Ramos (cell line): ENCODE measurements around the gene IGSF21.

Experiments used
- in situ Hi-C: fragments of 300-500 bp; cut with MboI; formaldehyde crosslinking; loops from one replicate; pipeline ENCODE4 v1.14.3; 2022; ENCODE audit warnings: low sequenced_read_pairs; ENCODE audit not compliant: unreplicated experiment

Gene IGSF21

GRCh38 chr1:18093646-18094045, 14.0 kb upstream of the IGSF21 start:
- in situ Hi-C loops, result no loop called here

- in situ Hi-C loops, result no loop called here
Measured at GRCh38 chr1:18094096-18094495, 13.5 kb upstream of the IGSF21 start.

GRCh38 chr1:18097206-18097605, 10.4 kb upstream of the IGSF21 start:
- in situ Hi-C loops, result loop anchor here (5.0 kb wide), 1 partner anchor 110 kb away; no protein-coding TSS in a partner anchor

- in situ Hi-C loops, result loop anchor here (5.0 kb wide), 1 partner anchor 112 kb away; no protein-coding TSS in a partner anchor
Measured at GRCh38 chr1:18099026-18099425, 8.6 kb upstream of the IGSF21 start.

- in situ Hi-C loops, result loop anchor here (10.0 to 25.0 kb wide), 2 partner anchors 175 to 438 kb away; no protein-coding TSS in a partner anchor
Measured at GRCh38 chr1:18100060-18100459, 7.5 kb upstream of the IGSF21 start.

GRCh38 chr1:18100491-18101063, 7.0 kb upstream of the IGSF21 start:
- in situ Hi-C loops, result loop anchor here (10.0 to 25.0 kb wide), 2 partner anchors 176 to 438 kb away; no protein-coding TSS in a partner anchor

GRCh38 chr1:18101508-18101907, 6.1 kb upstream of the IGSF21 start:
- in situ Hi-C loops, result loop anchor here (10.0 to 25.0 kb wide), 2 partner anchors 177 to 439 kb away; no protein-coding TSS in a partner anchor

GRCh38 chr1:18103788-18104421, 3.7 kb upstream of the IGSF21 start:
- in situ Hi-C loops, result loop anchor here (10.0 to 25.0 kb wide), 2 partner anchors 179 to 442 kb away; no protein-coding TSS in a partner anchor

GRCh38 chr1:18104546-18105100, 3.0 kb upstream of the IGSF21 start:
- in situ Hi-C loops, result loop anchor here (10.0 to 25.0 kb wide), 2 partner anchors 180 to 442 kb away; no protein-coding TSS in a partner anchor

GRCh38 chr1:18105196-18105595, 2.4 kb upstream of the IGSF21 start:
- in situ Hi-C loops, result loop anchor here (10.0 to 25.0 kb wide), 2 partner anchors 180 to 443 kb away; no protein-coding TSS in a partner anchor

GRCh38 chr1:18108299-18109057, 880 bp downstream of the IGSF21 start:
- in situ Hi-C loops, result loop anchor here (10.0 to 25.0 kb wide), 2 partner anchors 184 to 446 kb away; no protein-coding TSS in a partner anchor

GRCh38 chr1:18109058-18109755, 1.6 kb downstream of the IGSF21 start:
- in situ Hi-C loops, result loop anchor here (10.0 to 25.0 kb wide), 2 partner anchors 184 to 447 kb away; no protein-coding TSS in a partner anchor

GRCh38 chr1:18109756-18110597, 2.4 kb downstream of the IGSF21 start:
- in situ Hi-C loops, result loop anchor here (10.0 to 25.0 kb wide), 2 partner anchors 185 to 448 kb away; no protein-coding TSS in a partner anchor

GRCh38 chr1:18110598-18110939, 3.0 kb downstream of the IGSF21 start:
- in situ Hi-C loops, result loop anchor here (25.0 kb wide), 1 partner anchor 448 kb away; no protein-coding TSS in a partner anchor

GRCh38 chr1:18110968-18111367, 3.4 kb downstream of the IGSF21 start:
- in situ Hi-C loops, result loop anchor here (25.0 kb wide), 1 partner anchor 449 kb away; no protein-coding TSS in a partner anchor

GRCh38 chr1:18111605-18112297, 4.2 kb downstream of the IGSF21 start:
- in situ Hi-C loops, result loop anchor here (25.0 kb wide), 1 partner anchor 449 kb away; no protein-coding TSS in a partner anchor

GRCh38 chr1:18112611-18113010, 5.0 kb downstream of the IGSF21 start:
- in situ Hi-C loops, result loop anchor here (25.0 kb wide), 1 partner anchor 450 kb away; no protein-coding TSS in a partner anchor
